GM12865 (cell line): ENCODE results near the gene RNF130.

Experiments
- DNase-seq: peaks from one replicate; pipeline ENCODE4 v3.0.0; 2010; ENCODE audit warnings: low read depth
- H3K4me3 ChIP-seq: 2 replicates; pipeline ENCODE4 v1.5.1; 2011; ENCODE audit warnings: mild to moderate bottlenecking, low read depth, low read length, control low read depth
- CTCF ChIP-seq: IDR thresholded peaks from 2 replicates; pipeline ENCODE4 v1.5.1; 2011; ENCODE audit warnings: low read length, control low read depth, low read depth, inconsistent platforms; ENCODE audit not compliant: insufficient read depth; ENCODE audit errors: missing control alignments

Gene RNF130

GRCh38 chr5:179986328-179986727 is 85.2 kb downstream of the RNF130 start:
- TF ChIP-seq CTCF, result no peak
- H3K4me3 ChIP-seq, result no peak overlapping the region
- DNase-seq, result no peak

GRCh38 chr5:179981636-179982035 is 89.9 kb downstream of the RNF130 start:
- TF ChIP-seq CTCF, result no peak
- no peak for DNase-seq
- H3K4me3 ChIP-seq, result no peak overlapping the region

- no peak for TF ChIP-seq CTCF
- no peak overlapping the region for H3K4me3 ChIP-seq
- DNase-seq, result no peak
These were observed 90.8 kb downstream of the RNF130 start for GRCh38 chr5:179980767-179981166.

GRCh38 chr5:179978792-179979191 is 92.8 kb downstream of the RNF130 start:
- no peak for TF ChIP-seq CTCF
- H3K4me3 ChIP-seq, result no peak overlapping the region
- no peak for DNase-seq

GRCh38 chr5:179975713-179976134 is 95.8 kb downstream of the RNF130 start:
- TF ChIP-seq CTCF, result no peak
- DNase-seq, result no peak
- no peak overlapping the region for H3K4me3 ChIP-seq

GRCh38 chr5:179974946-179975712 is 96.4 kb downstream of the RNF130 start:
- H3K4me3 ChIP-seq, result no peak overlapping the region
- TF ChIP-seq CTCF, result peak; percentile 59
- DNase-seq, result peak; percentile 59

- H3K4me3 ChIP-seq, result no peak overlapping the region
- no peak for DNase-seq
- no peak for TF ChIP-seq CTCF
These were observed 97.2 kb downstream of the RNF130 start for GRCh38 chr5:179974246-179974945.
